Neuronal stem cell (in vitro differentiated cells): ENCODE measurements around the gene IQGAP3.

Experiments
- DNase-seq: peaks from one replicate; pipeline ENCODE4 v3.0.0-alpha.2; 2013; ENCODE audit warnings: low spot score
- H2AFZ ChIP-seq: one replicate; pipeline ENCODE4 v1.6.1; 2013; ENCODE audit warnings: mild to moderate bottlenecking, low read length, inconsistent platforms
- H2AK5ac ChIP-seq: 2 replicates; pipeline ENCODE4 v1.6.1; 2013; ENCODE audit warnings: low read depth, mild to moderate bottlenecking, inconsistent platforms, low read length, moderate library complexity, mixed read lengths
- H2BK120ac ChIP-seq: 2 replicates; pipeline ENCODE4 v1.6.1; 2013; ENCODE audit warnings: low read depth, mild to moderate bottlenecking, inconsistent platforms, low read length, moderate library complexity, mixed read lengths
- H2BK12ac ChIP-seq: one replicate; pipeline ENCODE4 v1.6.1; 2013; ENCODE audit warnings: low read length, inconsistent platforms
- H2BK15ac ChIP-seq: 2 replicates; pipeline ENCODE4 v1.6.1; 2013; ENCODE audit warnings: mild to moderate bottlenecking, low read length, inconsistent platforms, mixed read lengths
- H2BK5ac ChIP-seq: one replicate; pipeline ENCODE4 v1.6.1; 2013; ENCODE audit warnings: inconsistent platforms, mild to moderate bottlenecking, low read length, moderate library complexity
- H3K14ac ChIP-seq: one replicate; pipeline ENCODE4 v1.6.1; 2013; ENCODE audit warnings: low read length, inconsistent platforms
- H3K18ac ChIP-seq: 2 replicates; pipeline ENCODE4 v1.6.1; 2013; ENCODE audit warnings: low read length, inconsistent platforms
- H3K23ac ChIP-seq: 2 replicates; pipeline ENCODE4 v1.6.1; 2013; ENCODE audit warnings: low read depth, mild to moderate bottlenecking, mixed read lengths, low read length, inconsistent platforms; ENCODE audit not compliant: poor library complexity
- H3K27ac ChIP-seq: replicated peaks from 3 replicates; pipeline ENCODE4 v1.5.1; 2013; ENCODE audit warnings: low read length, inconsistent platforms
- H3K27me3 ChIP-seq, 3 experiments: 2 replicates each; pipeline ENCODE4 v1.6.1; 2013; ENCODE audit warnings: low read length in 3 of 3, mild to moderate bottlenecking in 2 of 3, inconsistent platforms in 1 of 3, low read depth in 1 of 3, mixed read lengths in 1 of 3, moderate library complexity in 1 of 3; ENCODE audit not compliant: control insufficient read depth in 3 of 3, insufficient read depth in 3 of 3
- H3K36me3 ChIP-seq, 2 donors: replicated peaks in 1 of 2; 2 replicates each; pipeline ENCODE4 v1.6.1; 2013; ENCODE audit warnings: low read length in 2 of 2; ENCODE audit not compliant: control insufficient read depth in 2 of 2, insufficient read depth in 2 of 2
- H3K4ac ChIP-seq: 2 replicates; pipeline ENCODE4 v1.6.1; 2013; ENCODE audit warnings: inconsistent platforms, mild to moderate bottlenecking, low read length, moderate library complexity
- H3K4me1 ChIP-seq, 2 donors: 1 replicate in 1 of 2; 2 replicates in 1 of 2; pipeline ENCODE4 v1.6.1; 2013; ENCODE audit warnings: low read length in 2 of 2, low read depth in 1 of 2; ENCODE audit not compliant: control insufficient read depth in 2 of 2, insufficient read depth in 1 of 2
- H3K4me2 ChIP-seq: one replicate; pipeline ENCODE4 v1.6.1; 2013; ENCODE audit warnings: mild to moderate bottlenecking, low read length, inconsistent platforms; ENCODE audit not compliant: insufficient read depth, poor library complexity, severe bottlenecking
- H3K4me3 ChIP-seq, 2 donors: 2 replicates each; pipeline ENCODE4 v1.5.1; 2013; ENCODE audit warnings: low read length in 2 of 2, mild to moderate bottlenecking in 2 of 2, inconsistent platforms in 1 of 2, moderate library complexity in 1 of 2
- H3K79me1 ChIP-seq: one replicate; pipeline ENCODE4 v1.6.1; 2013; ENCODE audit warnings: low read depth, mild to moderate bottlenecking, inconsistent platforms, low read length, moderate library complexity
- H3K9ac ChIP-seq: one replicate; pipeline ENCODE4 v1.6.1; 2013; ENCODE audit warnings: mild to moderate bottlenecking, low read depth, low read length, inconsistent platforms; ENCODE audit not compliant: poor library complexity
- H3K9me3 ChIP-seq, 2 donors: replicated peaks in 1 of 2; 2 replicates each; pipeline versions ENCODE3 to v1.6.1; 2013; ENCODE audit warnings: low read length in 2 of 2, mild to moderate bottlenecking in 2 of 2, inconsistent platforms in 1 of 2, low read depth in 1 of 2, mixed read lengths in 1 of 2, moderate library complexity in 1 of 2; ENCODE audit not compliant: control insufficient read depth in 2 of 2, insufficient read depth in 1 of 2
- H4K8ac ChIP-seq: one replicate; pipeline ENCODE4 v1.6.1; 2013; ENCODE audit warnings: low read depth, mild to moderate bottlenecking, inconsistent platforms, low read length, moderate library complexity
- H4K91ac ChIP-seq: one replicate; pipeline ENCODE4 v1.6.1; 2013; ENCODE audit warnings: low read length, low read depth, mild to moderate bottlenecking, inconsistent platforms; ENCODE audit not compliant: poor library complexity
- WGBS, 2 donors: extraction: QIAGEN DNeasy Blood & Tissue Kit; methylation state at CpG; one replicate each; pipeline ENCODE4 v1.1.7; 2013; ENCODE audit warnings: missing lambda C conversion rate in 2 of 2, mixed read lengths in 1 of 2; ENCODE audit not compliant: insufficient read length in 2 of 2, insufficient replicate concordance in 1 of 2; ENCODE audit errors: extremely low coverage in 2 of 2; 5-methylcytosine and 5-hydroxymethylcytosine counted together

IQGAP3 gene

DNA sequence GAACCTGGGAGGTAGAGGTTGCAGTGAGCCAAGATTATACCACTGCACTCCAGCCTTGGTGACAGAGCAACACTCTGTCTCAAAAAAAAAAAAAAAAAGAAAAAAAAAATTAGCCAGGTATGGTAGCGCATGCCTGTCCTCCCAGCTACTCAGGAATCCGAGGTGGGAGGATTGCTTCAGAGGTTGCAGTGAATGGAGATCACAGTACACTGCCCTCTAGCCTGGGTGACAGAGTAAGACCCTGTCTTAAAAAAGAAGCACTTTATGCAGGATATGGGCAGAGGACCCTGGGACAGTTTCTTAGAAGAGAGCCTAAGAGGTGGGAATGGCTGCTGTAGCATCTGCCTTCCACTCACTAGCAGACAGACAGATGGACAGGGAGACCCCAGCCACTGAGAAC, 23.0 kb downstream of the IQGAP3 start:
- Histone ChIP-seq H4K91ac (no peak overlapping the region), H2BK15ac (no peak overlapping the region), H3K14ac (no peak overlapping the region), H3K4me2 (no peak overlapping the region), H3K79me1 (no peaks in the 10 kb centered on the region), H3K9me3 (no peaks in the 10 kb centered on the region), H3K4me3 (no peak overlapping the region), H2BK5ac (no peak overlapping the region), H3K4ac (no peak overlapping the region), H2AK5ac (no peak overlapping the region), H3K27ac (no peak overlapping the region), H3K36me3 (peaks cover 52 to 96% of the 10 kb centered on the region in 2 donors), H2BK12ac (no peak overlapping the region), H3K27me3 (no peaks in the 10 kb centered on the region), H2AFZ (no peak overlapping the region), H3K18ac (no peak overlapping the region), H3K4me1 (no peaks in the 10 kb centered on the region), H2BK120ac (no peak overlapping the region), H3K9ac (no peak overlapping the region), H3K23ac (no peak overlapping the region), H4K8ac (no peak overlapping the region)
- no CpG with 5 or more reads among the region's 2 CpGs for WGBS, 2 donors
- no peak for DNase-seq

DNA sequence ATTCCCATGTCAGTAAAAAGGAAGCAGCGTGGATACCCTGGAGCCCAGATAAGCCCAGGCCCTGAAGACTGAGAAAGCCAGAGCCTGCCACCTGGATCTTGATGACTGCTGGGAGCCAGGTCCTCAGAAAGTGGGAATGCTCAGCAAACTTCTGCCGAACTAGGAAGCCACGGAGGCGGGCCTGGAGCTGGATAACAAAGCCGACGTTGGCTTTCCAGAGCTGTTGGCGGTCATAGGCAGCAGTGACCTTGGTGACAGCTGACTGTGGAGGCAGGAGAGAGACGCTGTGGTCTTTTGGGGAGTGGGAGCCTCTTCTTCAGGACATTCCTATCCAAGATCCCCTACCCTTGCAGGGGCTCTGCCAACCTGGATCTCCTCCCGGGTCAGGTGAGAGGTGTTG, 24.4 kb downstream of the IQGAP3 start:
- Histone ChIP-seq H2AFZ (no peak overlapping the region), H3K27ac (no peak overlapping the region), H3K4me2 (no peak overlapping the region), H2AK5ac (no peak overlapping the region), H2BK120ac (no peak overlapping the region), H3K4me1 (no peaks in the 10 kb centered on the region), H3K14ac (no peak overlapping the region), H3K18ac (no peak overlapping the region), H4K8ac (no peak overlapping the region), H3K79me1 (no peaks in the 10 kb centered on the region), H2BK5ac (no peak overlapping the region), H3K4me3 (no peak overlapping the region), H3K4ac (no peak overlapping the region), H3K9me3 (no peaks in the 10 kb centered on the region), H3K23ac (no peak overlapping the region), H3K9ac (no peak overlapping the region), H3K36me3 (peaks cover 49 to 97% of the 10 kb centered on the region in 2 donors), H2BK15ac (no peak overlapping the region), H4K91ac (no peak overlapping the region), H3K27me3 (no peaks in the 10 kb centered on the region), H2BK12ac (no peak overlapping the region)
- no peak for DNase-seq
- no CpG with 5 or more reads among the region's 9 CpGs for WGBS, 2 donors

DNA sequence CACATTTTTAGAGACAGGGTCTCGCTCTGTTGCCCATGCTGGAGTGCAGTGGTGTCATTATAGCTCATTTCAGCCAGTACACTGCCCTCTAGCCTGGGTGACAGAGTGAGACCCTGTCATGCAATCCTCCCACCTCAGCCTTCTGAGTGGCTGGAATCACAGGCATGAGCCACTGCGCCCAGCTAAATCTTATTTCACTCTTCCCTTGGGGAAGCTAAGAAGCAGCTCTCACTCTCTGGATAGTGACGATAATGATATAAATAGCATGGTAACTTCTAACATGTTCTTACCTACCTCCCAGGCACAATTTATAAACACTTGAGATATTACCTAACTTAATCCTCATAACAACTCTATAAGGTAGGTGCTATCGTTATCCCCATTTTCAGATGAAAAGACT, 24.9 kb downstream of the IQGAP3 start:
- no peak overlapping the region for H4K8ac ChIP-seq
- H3K79me1 ChIP-seq, result no peaks in the 10 kb centered on the region
- no peaks in the 10 kb centered on the region for H3K27me3 ChIP-seq
- H2BK120ac ChIP-seq, result no peak overlapping the region
- H2BK12ac ChIP-seq, result no peak overlapping the region
- no peak overlapping the region for H2AFZ ChIP-seq
- no peak for DNase-seq
- H3K4me2 ChIP-seq, result no peak overlapping the region
- no peak overlapping the region for H3K27ac ChIP-seq
- no peak overlapping the region for H2BK15ac ChIP-seq
- no peak overlapping the region for H3K18ac ChIP-seq
- H3K9ac ChIP-seq, result no peak overlapping the region
- WGBS, 2 donors, result no CpG with 5 or more reads among the region's 4 CpGs
- H2AK5ac ChIP-seq, result no peak overlapping the region
- H3K36me3 ChIP-seq, result peaks cover 49 to 98% of the 10 kb centered on the region in 2 donors
- no peak overlapping the region for H4K91ac ChIP-seq
- H3K14ac ChIP-seq, result no peak overlapping the region
- no peak overlapping the region for H2BK5ac ChIP-seq
- no peaks in the 10 kb centered on the region for H3K9me3 ChIP-seq
- no peak overlapping the region for H3K4ac ChIP-seq
- no peak overlapping the region for H3K4me3 ChIP-seq
- no peaks in the 10 kb centered on the region for H3K4me1 ChIP-seq
- no peak overlapping the region for H3K23ac ChIP-seq

DNA sequence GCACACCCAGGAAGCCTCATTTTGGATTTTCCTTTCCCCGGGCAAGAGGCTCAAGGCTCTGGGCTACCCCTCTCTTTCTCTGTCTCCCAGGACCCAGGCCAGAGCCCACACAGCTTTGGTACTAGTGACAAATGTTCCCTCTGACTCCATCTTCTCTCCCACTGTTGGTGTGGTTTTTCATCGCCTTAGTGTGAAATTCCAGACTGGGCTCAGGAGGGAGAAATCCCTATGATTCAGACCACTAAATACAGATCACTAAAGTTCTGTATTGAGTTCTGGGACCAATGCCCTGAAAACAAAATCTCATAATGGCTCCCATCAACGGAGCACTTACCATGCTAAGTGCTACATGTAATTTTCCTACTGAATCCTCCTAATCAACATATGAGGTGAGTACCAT, 26.1 kb downstream of the IQGAP3 start:
- Histone ChIP-seq H3K23ac (no peak overlapping the region), H3K27ac (no peak overlapping the region), H3K9ac (no peak overlapping the region), H3K14ac (no peak overlapping the region), H3K4me1 (no peaks in the 10 kb centered on the region), H2BK15ac (no peak overlapping the region), H3K79me1 (no peaks in the 10 kb centered on the region), H2BK12ac (no peak overlapping the region), H4K8ac (no peak overlapping the region), H3K4me3 (no peak overlapping the region), H3K9me3 (no peaks in the 10 kb centered on the region), H2AK5ac (no peak overlapping the region), H3K27me3 (no peaks in the 10 kb centered on the region), H3K36me3 (peaks cover 44 to 98% of the 10 kb centered on the region in 2 donors), H2BK5ac (no peak overlapping the region), H4K91ac (no peak overlapping the region), H2AFZ (no peak overlapping the region), H2BK120ac (no peak overlapping the region), H3K18ac (no peak overlapping the region), H3K4ac (no peak overlapping the region), H3K4me2 (no peak overlapping the region)
- no CpG with 5 or more reads among the region's 3 CpGs for WGBS, 2 donors
- no peak for DNase-seq
